Activated CD4-positive, alpha-beta T cell treated with anti-CD3 and anti-CD28 coated beads for 36 hours (primary cell): ENCODE data around the gene HDAC4. TPM values are rescaled to one million over a fixed set of nuclear protein-coding genes. Genes with fewer than 3 reads are reported as not detected.

Experiments used
- ATAC-seq: fragments of 200-7000 bp; cut with Tn5 transposase; one replicate; pipeline ENCODE4 v1.10.0; 2021; ENCODE audit warnings: mild to moderate bottlenecking, moderate library complexity
- CTCF ChIA-PET: fragments of 350-600 bp; sonication (Branson Sonifier 250); formaldehyde crosslinking; loops from one replicate; lab custom pipeline; 2021; ENCODE audit warnings: antibody characterized with exemption; lab: Charles Lee
- POLR2A ChIA-PET: fragments of 350-600 bp; sonication (Branson Sonifier 250); formaldehyde crosslinking; loops from one replicate; lab custom pipeline; 2021; ENCODE audit warnings: antibody characterized with exemption, inconsistent platforms; lab: Charles Lee
- DNase-seq: peaks from one replicate; pipeline ENCODE4 v3.0.0-alpha.2; 2020
- H3K27ac Mint-ChIP-seq: one replicate; pipeline ENCODE4 v1.8.0; 2021; ENCODE audit warnings: mixed read lengths
- H3K27me3 Mint-ChIP-seq: one replicate; pipeline ENCODE4 v1.8.0; 2021; ENCODE audit warnings: mixed read lengths
- H3K36me3 Mint-ChIP-seq: one replicate; pipeline ENCODE4 v1.8.0; 2021; ENCODE audit warnings: low read depth, mixed read lengths
- H3K4me1 Mint-ChIP-seq: one replicate; pipeline ENCODE4 v1.8.0; 2021; ENCODE audit warnings: mixed read lengths
- H3K4me3 Mint-ChIP-seq: one replicate; pipeline ENCODE4 v1.8.0; 2021; ENCODE audit warnings: mild to moderate bottlenecking, moderate library complexity, mixed read lengths
- H3K9me3 Mint-ChIP-seq: one replicate; pipeline ENCODE4 v1.8.0; 2021; ENCODE audit warnings: low read depth, mixed read lengths
- intact Hi-C, 2 experiments: fragments of 100-400 bp; cut with DNase I in 1 of 2; cut with micrococcal nuclease in 1 of 2; formaldehyde crosslinking; loops; one replicate each; pipeline versions ENCODE4 v1.14.2 to v1.15.1; 2022 to 2024; cut with DNase I, micrococcal nuclease
- total RNA-seq, 2 experiments: library from RNA; stranded (reverse); gene quantifications; one replicate each; pipeline ENCODE4 v1.2.3, GENCODE V29; 2021

HDAC4 gene
- total RNA-seq, 2 experiments from 2014 or later, result 25.4 to 30.4 TPM

DNA sequence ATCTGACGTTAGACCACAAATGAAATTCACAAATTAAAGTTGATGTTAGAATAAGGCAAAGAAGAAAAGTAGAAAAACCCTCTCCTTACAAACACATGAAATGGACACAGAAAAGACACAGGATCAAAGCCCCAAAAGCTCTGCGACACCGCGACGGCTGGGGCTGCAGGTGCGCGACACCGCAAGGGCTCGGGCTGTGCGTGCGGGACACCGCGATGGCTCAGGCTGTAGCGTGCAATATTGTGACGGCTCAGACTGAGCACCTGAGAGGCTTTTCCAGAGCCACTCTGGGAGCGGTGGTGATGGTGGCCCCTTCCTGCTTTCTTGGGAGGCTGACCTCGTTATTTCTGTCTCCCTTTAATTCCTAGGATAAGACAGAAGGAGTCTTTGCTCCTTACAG is 296.0 kb downstream of the HDAC4 start:
- Mint-ChIP-seq H3K27me3 (no peaks in the 10 kb centered on the region), H3K4me3 (no peak overlapping the region), H3K9me3 (no peaks in the 10 kb centered on the region), H3K4me1 (no peaks in the 10 kb centered on the region), H3K36me3 (peaks cover 7% of the 10 kb centered on the region), H3K27ac (no peak overlapping the region)
- intact Hi-C loops, result no loop called here
- ChIA-PET CTCF (interaction anchor here (0.7 kb wide), 1 partner anchor 83 kb away, joined by 3 read pairs; no protein-coding TSS in a partner anchor), POLR2A (no interaction called here)
- no peak for ATAC-seq
- no peak for DNase-seq

DNA sequence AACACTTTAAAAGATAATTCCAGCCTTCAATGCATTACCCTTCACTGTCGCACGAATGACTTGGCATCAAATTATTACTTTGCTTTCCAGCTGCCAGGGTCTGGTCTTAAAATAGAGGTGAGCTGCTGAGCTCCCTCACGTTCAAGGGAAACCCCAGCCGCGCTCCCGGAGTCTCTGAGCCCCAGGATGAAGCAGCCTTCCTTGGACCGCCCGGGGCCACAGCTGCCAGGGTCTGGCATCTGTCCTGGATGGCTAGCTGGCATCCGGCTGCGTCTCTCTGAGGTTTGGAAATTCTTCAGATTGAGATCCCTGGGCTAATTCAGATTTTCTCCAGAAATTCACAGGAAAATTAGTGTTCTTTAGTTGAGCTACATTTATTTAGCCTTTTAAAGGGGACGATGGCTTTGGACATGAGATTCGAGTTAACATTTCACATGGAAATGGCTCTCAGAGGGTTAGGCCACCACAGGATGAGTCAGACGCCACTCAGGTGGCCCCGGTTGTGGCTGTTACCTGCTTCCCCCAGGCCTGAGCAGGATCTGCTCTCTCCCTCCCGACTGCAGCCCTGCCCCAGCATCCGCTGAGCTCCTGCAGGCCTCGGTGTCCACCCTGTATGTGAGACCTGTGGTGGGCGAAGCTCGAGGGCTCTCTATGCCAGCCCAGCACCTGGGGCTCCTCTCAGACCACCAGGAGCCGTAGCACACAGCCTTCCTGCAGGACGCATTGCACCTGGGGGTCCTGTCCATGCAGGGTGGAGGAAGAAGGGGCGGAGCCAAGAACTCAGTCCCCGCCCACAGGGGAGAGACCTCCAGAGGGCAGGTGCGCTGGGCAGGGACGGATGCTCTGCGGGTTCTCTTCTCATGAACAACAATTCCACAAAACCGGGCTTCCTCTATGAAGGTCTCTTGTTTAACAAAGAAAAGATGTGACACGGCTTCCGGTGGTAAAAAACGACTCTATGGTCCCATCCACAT is 297.4 kb downstream of the HDAC4 start:
- POLR2A ChIA-PET, result no interaction called here
- Mint-ChIP-seq H3K4me1 (no peaks in the 10 kb centered on the region), H3K27ac (no peak overlapping the region), H3K4me3 (no peak overlapping the region), H3K36me3 (peaks cover 6% of the 10 kb centered on the region), H3K27me3 (no peaks in the 10 kb centered on the region), H3K9me3 (no peaks in the 10 kb centered on the region)
- CTCF ChIA-PET, result interaction anchor here (0.9 kb wide), 1 partner anchor 16 kb away, joined by 3 read pairs; no protein-coding TSS in a partner anchor
- DNase-seq, result no peak
- no peak for ATAC-seq
- intact Hi-C loops, result no loop called here

GRCh38 chr2:239102266-239102665 is 298.6 kb downstream of the HDAC4 start:
- Mint-ChIP-seq H3K27ac (no peak overlapping the region), H3K4me3 (no peak overlapping the region), H3K27me3 (no peaks in the 10 kb centered on the region), H3K36me3 (peaks cover 5% of the 10 kb centered on the region), H3K9me3 (no peaks in the 10 kb centered on the region), H3K4me1 (no peaks in the 10 kb centered on the region)
- ChIA-PET POLR2A (no interaction called here), CTCF (interaction anchor here (0.6 to 0.9 kb wide), 2 partner anchors 17 to 86 kb away, joined by 3 read pairs; no protein-coding TSS in a partner anchor)
- ATAC-seq (no peak), DNase-seq (no peak)
- intact Hi-C loops, result no loop called here

DNA sequence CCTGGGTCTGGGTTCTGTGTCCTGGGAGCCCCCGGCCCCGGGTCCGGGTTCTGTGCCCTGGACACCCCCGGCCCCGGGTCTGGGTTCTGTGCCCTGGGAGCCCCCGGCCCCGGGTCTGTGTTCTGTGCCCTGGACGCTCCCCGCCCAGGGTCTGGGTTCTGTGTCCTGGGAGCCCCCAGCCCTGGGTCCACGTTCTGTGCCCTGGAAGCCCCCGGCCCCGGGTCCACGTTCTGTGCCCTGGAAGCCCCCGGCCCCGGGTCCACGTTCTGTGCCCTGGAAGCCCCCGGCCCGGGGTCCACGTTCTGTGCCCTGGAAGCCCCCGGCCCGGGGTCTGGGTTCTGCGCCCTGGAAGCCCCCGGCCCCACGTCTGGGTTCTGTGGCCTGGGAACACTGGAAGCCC is 299.0 kb downstream of the HDAC4 start:
- intact Hi-C loops, result no loop called here
- no peaks in the 10 kb centered on the region for H3K9me3 Mint-ChIP-seq
- no peaks in the 10 kb centered on the region for H3K27me3 Mint-ChIP-seq
- DNase-seq, result no peak
- POLR2A ChIA-PET, result no interaction called here
- H3K36me3 Mint-ChIP-seq, result peaks cover 5% of the 10 kb centered on the region
- no peak overlapping the region for H3K4me3 Mint-ChIP-seq
- no peak overlapping the region for H3K27ac Mint-ChIP-seq
- no peak for ATAC-seq
- no peaks in the 10 kb centered on the region for H3K4me1 Mint-ChIP-seq
- CTCF ChIA-PET, result no interaction called here

DNA sequence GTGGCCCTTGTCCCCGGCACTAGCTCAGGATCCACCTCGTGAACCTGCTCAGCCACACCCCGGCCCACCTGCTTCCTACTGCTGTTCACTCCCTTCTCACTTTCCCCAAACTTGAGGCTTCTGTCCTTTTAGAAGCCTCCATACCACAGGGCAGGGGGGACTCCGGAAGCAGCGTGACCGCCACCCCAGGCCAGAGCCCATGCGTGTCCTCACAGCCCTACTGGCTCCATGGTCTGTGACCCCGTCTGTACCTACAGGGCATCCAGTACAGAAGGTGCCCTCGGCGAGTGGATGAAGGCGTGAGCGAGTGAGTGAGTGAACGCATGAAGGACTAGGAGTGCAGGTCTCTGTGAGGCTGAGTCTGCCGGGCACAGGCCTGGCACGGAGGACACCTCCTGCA is 299.7 kb downstream of the HDAC4 start:
- no peak overlapping the region for H3K27ac Mint-ChIP-seq
- no peaks in the 10 kb centered on the region for H3K9me3 Mint-ChIP-seq
- ChIA-PET POLR2A (no interaction called here), CTCF (no interaction called here)
- no peaks in the 10 kb centered on the region for H3K27me3 Mint-ChIP-seq
- ATAC-seq (no peak), DNase-seq (no peak)
- no peak overlapping the region for H3K4me3 Mint-ChIP-seq
- intact Hi-C loops, result no loop called here
- H3K36me3 Mint-ChIP-seq, result peaks cover 5% of the 10 kb centered on the region
- no peaks in the 10 kb centered on the region for H3K4me1 Mint-ChIP-seq

DNA sequence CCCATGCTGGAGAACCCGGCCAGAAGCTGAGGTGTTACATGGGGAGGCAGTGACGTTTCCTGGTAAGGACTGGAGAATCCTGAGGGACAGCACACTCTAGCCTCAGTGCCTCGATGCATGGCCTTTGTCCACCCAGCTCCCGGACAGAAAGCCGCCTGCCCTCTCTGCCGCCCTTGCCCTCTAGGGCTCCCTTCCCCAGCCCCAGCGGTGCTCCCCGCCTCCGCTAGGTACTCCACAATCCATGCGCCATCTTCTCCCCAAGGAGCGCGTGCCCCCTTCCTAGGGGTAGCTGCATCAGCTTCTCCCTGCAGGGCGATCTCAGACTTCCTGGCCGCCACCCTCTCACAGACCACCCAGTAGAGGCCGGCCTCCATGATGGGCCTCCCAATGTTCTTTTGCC is 301.3 kb downstream of the HDAC4 start:
- ATAC-seq, result no peak
- CTCF ChIA-PET, result interaction anchor here (0.7 kb wide), 1 partner anchor 80 kb away, joined by 3 read pairs; no protein-coding TSS in a partner anchor
- intact Hi-C loops, result no loop called here
- Mint-ChIP-seq H3K27me3 (no peaks in the 10 kb centered on the region), H3K4me3 (no peak overlapping the region), H3K27ac (no peak overlapping the region), H3K9me3 (no peaks in the 10 kb centered on the region), H3K4me1 (no peaks in the 10 kb centered on the region), H3K36me3 (peaks cover 5% of the 10 kb centered on the region)
- no peak for DNase-seq
- POLR2A ChIA-PET, result no interaction called here

GRCh38 chr2:239098288-239098970 is 302.4 kb downstream of the HDAC4 start:
- Mint-ChIP-seq H3K27me3 (no peaks in the 10 kb centered on the region), H3K9me3 (no peaks in the 10 kb centered on the region), H3K4me1 (no peaks in the 10 kb centered on the region), H3K4me3 (no peak overlapping the region), H3K36me3 (peaks cover 5% of the 10 kb centered on the region), H3K27ac (no peak overlapping the region)
- DNase-seq (no peak), ATAC-seq (no peak)
- intact Hi-C loops, result no loop called here
- ChIA-PET POLR2A (no interaction called here), CTCF (interaction anchor here (1.1 kb wide), 1 partner anchor 246 kb away, joined by 3 read pairs; no protein-coding TSS in a partner anchor)

DNA sequence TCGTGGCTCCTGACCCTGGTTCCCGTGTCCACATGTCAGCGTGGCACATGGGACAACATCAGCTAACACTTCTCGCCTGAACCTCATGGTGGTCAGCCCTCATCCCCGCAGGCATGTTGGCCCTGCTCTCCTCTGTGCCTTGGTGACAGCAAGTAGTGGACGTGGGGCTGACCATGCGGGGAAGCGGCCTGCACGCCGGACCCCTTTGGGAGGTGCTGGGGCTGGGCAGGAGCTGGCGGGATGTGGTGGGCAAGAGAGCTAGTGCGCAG is 303.5 kb downstream of the HDAC4 start:
- intact Hi-C loops, result no loop called here

DNA sequence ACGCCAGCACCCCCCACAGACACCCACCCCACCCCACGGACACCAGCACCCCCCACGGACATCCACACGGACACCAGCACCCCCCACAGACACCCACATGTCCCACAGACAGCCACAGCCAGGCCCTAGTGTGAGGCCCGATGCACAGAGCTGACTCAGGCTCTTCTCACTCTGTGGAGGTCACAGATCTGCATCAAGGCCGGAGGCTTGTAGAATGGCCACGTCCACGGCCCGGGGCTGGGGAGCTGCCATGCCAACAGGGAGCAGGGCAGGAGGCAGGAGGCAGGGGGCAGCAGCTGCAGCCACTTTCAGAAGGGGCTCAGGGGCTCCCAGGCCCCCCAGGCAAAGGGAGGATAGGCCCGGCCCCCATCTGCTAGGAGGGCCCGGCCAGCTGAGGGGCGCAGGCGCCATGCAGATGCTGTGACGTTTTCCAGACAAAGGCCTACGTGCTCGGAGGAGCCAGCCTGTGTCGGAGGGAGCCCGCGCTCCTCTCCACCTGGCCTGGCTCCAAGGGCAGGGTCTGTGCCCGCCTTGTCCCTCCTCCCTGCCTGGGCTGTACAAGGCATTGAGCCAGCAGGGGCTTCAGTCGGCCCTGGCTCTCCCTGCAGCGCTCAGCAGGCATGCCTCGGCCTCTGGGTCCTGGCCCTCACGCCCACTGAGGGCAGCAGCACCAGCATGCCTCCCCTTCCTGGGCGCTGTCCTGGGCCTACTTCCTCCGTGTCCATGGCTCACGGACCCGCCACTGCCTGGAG is 304.0 kb downstream of the HDAC4 start:
- Mint-ChIP-seq H3K27ac (no peak overlapping the region), H3K36me3 (peaks cover 5% of the 10 kb centered on the region), H3K27me3 (no peaks in the 10 kb centered on the region), H3K4me3 (no peak overlapping the region), H3K9me3 (no peaks in the 10 kb centered on the region), H3K4me1 (no peaks in the 10 kb centered on the region)
- ChIA-PET CTCF (interaction anchor here (0.7 kb wide), 1 partner anchor 1701 kb away, joined by 3 read pairs; no protein-coding TSS in a partner anchor), POLR2A (no interaction called here)
- DNase-seq (no peak), ATAC-seq (no peak)
- intact Hi-C loops, result no loop called here

More for the DNA sequence above, 303.5 kb downstream of the HDAC4 start:
- H3K27ac Mint-ChIP-seq, result no peak overlapping the region
- H3K4me3 Mint-ChIP-seq, result no peak overlapping the region
- H3K4me1 Mint-ChIP-seq, result no peaks in the 10 kb centered on the region
- ChIA-PET CTCF (no interaction called here), POLR2A (no interaction called here)
- peaks cover 5% of the 10 kb centered on the region for H3K36me3 Mint-ChIP-seq
- H3K9me3 Mint-ChIP-seq, result no peaks in the 10 kb centered on the region
- no peak for DNase-seq
- no peak for ATAC-seq
- no peaks in the 10 kb centered on the region for H3K27me3 Mint-ChIP-seq

DNA sequence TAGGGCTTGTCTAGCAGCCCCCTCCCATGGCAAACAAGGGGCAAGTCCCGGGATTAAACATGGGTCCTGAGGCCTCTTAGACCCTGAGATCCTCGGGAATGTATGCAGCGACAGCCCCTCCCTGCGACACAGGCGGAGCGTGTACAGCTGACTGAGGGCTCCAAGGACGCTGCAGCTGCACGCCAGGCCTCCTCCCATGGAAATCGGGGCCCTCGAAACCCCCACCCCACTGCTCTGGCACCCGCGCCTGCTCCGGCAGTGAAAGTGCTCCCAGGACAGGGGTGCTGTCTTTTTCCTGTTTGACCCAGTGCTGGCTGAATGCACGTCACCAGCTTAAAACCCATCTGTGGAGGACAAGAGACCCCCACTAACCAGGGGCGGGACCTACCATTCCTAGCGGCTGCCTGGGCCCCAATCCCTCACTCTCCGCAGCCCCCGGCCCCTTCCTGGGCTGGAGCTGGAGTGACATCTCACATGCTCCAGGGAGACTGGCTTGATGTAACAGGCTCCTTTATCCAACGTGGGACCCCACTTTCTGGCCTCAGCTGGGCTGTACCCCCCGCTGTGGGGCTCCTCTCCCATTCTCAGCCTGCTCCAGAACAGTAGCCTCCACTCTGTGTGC is 305.2 kb downstream of the HDAC4 start:
- Mint-ChIP-seq H3K4me3 (no peak overlapping the region), H3K27ac (no peak overlapping the region), H3K36me3 (peaks cover 7% of the 10 kb centered on the region), H3K27me3 (no peaks in the 10 kb centered on the region), H3K9me3 (no peaks in the 10 kb centered on the region), H3K4me1 (no peaks in the 10 kb centered on the region)
- ChIA-PET POLR2A (no interaction called here), CTCF (interaction anchor here (0.7 kb wide), 1 partner anchor 18 kb away, joined by 5 read pairs; no protein-coding TSS in a partner anchor)
- ATAC-seq, result no peak
- no peak for DNase-seq
- intact Hi-C loops, result no loop called here

DNA sequence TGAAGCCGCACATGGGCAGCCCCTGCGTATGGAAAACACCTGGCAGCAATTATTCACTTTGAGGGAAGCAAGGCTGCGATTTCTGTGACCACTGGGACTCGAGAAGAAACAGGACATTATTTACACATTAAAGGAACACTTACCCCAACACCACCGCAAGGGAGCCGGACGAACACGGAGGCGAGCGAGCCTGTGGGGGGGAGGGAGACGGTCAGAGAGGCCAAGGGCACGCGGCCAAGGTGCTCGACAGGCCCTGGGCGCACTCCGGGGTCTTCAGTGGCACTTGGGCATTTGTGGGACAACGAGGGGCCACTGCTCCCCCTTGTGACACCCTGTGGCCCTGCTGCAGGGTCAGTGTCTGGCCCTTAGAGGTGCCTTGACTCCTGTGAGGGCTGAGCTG is 306.0 kb downstream of the HDAC4 start:
- ChIA-PET POLR2A (no interaction called here), CTCF (no interaction called here)
- no peak overlapping the region for H3K4me3 Mint-ChIP-seq
- no peaks in the 10 kb centered on the region for H3K27me3 Mint-ChIP-seq
- H3K27ac Mint-ChIP-seq, result no peak overlapping the region
- H3K36me3 Mint-ChIP-seq, result peaks cover 7% of the 10 kb centered on the region
- H3K4me1 Mint-ChIP-seq, result no peaks in the 10 kb centered on the region
- H3K9me3 Mint-ChIP-seq, result no peaks in the 10 kb centered on the region
- ATAC-seq, result no peak
- DNase-seq, result no peak
- intact Hi-C loops, result no loop called here
